IMR-90 (cell line): ENCODE measurements around the gene MDFI. TPM values are rescaled to one million over a fixed set of nuclear protein-coding genes. Genes with fewer than 3 reads are reported as not detected.

Experiments used
- ATAC-seq: fragments of 200-7000 bp; cut with Tn5 transposase; 2 replicates; pipeline ENCODE4 v1.9.1; 2020; ENCODE audit warnings: low read depth, mild to moderate bottlenecking, moderate library complexity
- BruUV-seq: library from RNA; stranded (reverse); fragments of 400-500 nt; replicated peaks from 2 replicates; lab custom pipeline; 2021; lab: Mats Ljungman, UMichigan
- CTCF ChIA-PET: fragments of 300-600 bp; formaldehyde crosslinking; extraction: SDS; loops from one replicate; lab custom pipeline; 2021; ENCODE audit warnings: antibody characterized with exemption; lab: Yijun Ruan, JAX
- POLR2A ChIA-PET: fragments of 300-600 bp; sonication (Branson Sonifier 250); formaldehyde crosslinking; loops from one replicate; lab custom pipeline; 2022; ENCODE audit warnings: antibody characterized with exemption; ENCODE audit not compliant: unreplicated experiment; lab: Charles Lee
- DNase-seq: peaks from one replicate; pipeline ENCODE4 v3.0.0; 2013
- H2AFZ ChIP-seq: replicated peaks from 2 replicates; pipeline ENCODE3; 2013; ENCODE audit warnings: low read length, mild to moderate bottlenecking; ENCODE audit not compliant: poor library complexity
- H2AK5ac ChIP-seq: 2 replicates; pipeline ENCODE4 v1.6.1; 2013; ENCODE audit warnings: low read depth, low read length, inconsistent platforms
- H2AK9ac ChIP-seq: replicated peaks from 2 replicates; pipeline ENCODE3; 2013; ENCODE audit warnings: mild to moderate bottlenecking, low read depth, low read length, moderate library complexity; ENCODE audit not compliant: poor library complexity
- H2BK120ac ChIP-seq: 2 replicates; pipeline ENCODE4 v1.6.1; 2013; ENCODE audit warnings: low read depth, low read length, inconsistent platforms
- H2BK15ac ChIP-seq: 3 replicates; pipeline ENCODE4 v1.6.1; 2013; ENCODE audit warnings: low read depth, low read length, inconsistent platforms
- H2BK20ac ChIP-seq: 2 replicates; pipeline ENCODE4 v1.6.1; 2013; ENCODE audit warnings: low read depth, mild to moderate bottlenecking, inconsistent platforms, low read length, moderate library complexity
- H2BK5ac ChIP-seq: 2 replicates; pipeline ENCODE4 v1.6.1; 2013; ENCODE audit warnings: mild to moderate bottlenecking, low read depth, low read length, inconsistent platforms; ENCODE audit not compliant: poor library complexity, severe bottlenecking
- H3K14ac ChIP-seq: replicated peaks from 2 replicates; pipeline ENCODE4 v1.6.1; 2013; ENCODE audit warnings: low read depth, low read length, inconsistent platforms
- H3K18ac ChIP-seq: 2 replicates; pipeline ENCODE4 v1.6.1; 2013; ENCODE audit warnings: low read depth, low read length, control low read depth
- H3K23ac ChIP-seq: 2 replicates; pipeline ENCODE4 v1.6.1; 2013; ENCODE audit warnings: low read depth, low read length, inconsistent platforms
- H3K27ac ChIP-seq: 2 replicates; pipeline ENCODE4 v1.5.1; 2013; ENCODE audit warnings: mild to moderate bottlenecking, control low read depth, low read length; ENCODE audit not compliant: insufficient read depth
- H3K27me3 ChIP-seq: 2 replicates; pipeline ENCODE4 v1.6.1; 2013; ENCODE audit warnings: low read length; ENCODE audit not compliant: control insufficient read depth, insufficient read depth
- H3K36me3 ChIP-seq: 2 replicates; pipeline ENCODE4 v1.6.1; 2013; ENCODE audit warnings: low read length, mixed read lengths; ENCODE audit not compliant: control insufficient read depth, insufficient read depth
- H3K4ac ChIP-seq: 2 replicates; pipeline ENCODE4 v1.6.1; 2013; ENCODE audit warnings: low read depth, low read length, inconsistent platforms
- H3K4me1 ChIP-seq: 2 replicates; pipeline ENCODE4 v1.6.1; 2013; ENCODE audit warnings: low read length, mixed read lengths; ENCODE audit not compliant: control insufficient read depth, insufficient read depth
- H3K4me2 ChIP-seq: 2 replicates; pipeline ENCODE4 v1.6.1; 2013; ENCODE audit warnings: low read depth, mild to moderate bottlenecking, control low read depth, low read length, moderate library complexity
- H3K4me3 ChIP-seq: 2 replicates; pipeline ENCODE4 v1.5.1; 2013; ENCODE audit warnings: low read depth, mild to moderate bottlenecking, control low read depth, low read length, moderate library complexity; ENCODE audit not compliant: insufficient read depth
- H3K56ac ChIP-seq: 2 replicates; pipeline ENCODE4 v1.6.1; 2013; ENCODE audit warnings: low read length, inconsistent platforms; ENCODE audit not compliant: insufficient read depth; ENCODE audit errors: extremely low read depth
- H3K79me1 ChIP-seq, 2 experiments: 2 replicates each; pipeline ENCODE4 v1.6.1; 2013; ENCODE audit warnings: low read length in 2 of 2, inconsistent platforms in 1 of 2, low read depth in 1 of 2
- H3K9ac ChIP-seq: 2 replicates; pipeline ENCODE4 v1.6.1; 2013; ENCODE audit warnings: low read depth, low read length, control low read depth
- H3K9me1 ChIP-seq: 2 replicates; pipeline ENCODE4 v1.6.1; 2013; ENCODE audit warnings: low read length, inconsistent platforms; ENCODE audit not compliant: insufficient read depth
- H3K9me3 ChIP-seq: 2 replicates; pipeline ENCODE4 v1.6.1; 2013; ENCODE audit warnings: low read length; ENCODE audit not compliant: control insufficient read depth, insufficient read depth
- H4K20me1 ChIP-seq: 2 replicates; pipeline ENCODE4 v1.6.1; 2013; ENCODE audit warnings: low read length, inconsistent platforms; ENCODE audit not compliant: insufficient read depth
- H4K5ac ChIP-seq: 2 replicates; pipeline ENCODE4 v1.6.1; 2013; ENCODE audit warnings: mild to moderate bottlenecking, low read depth, low read length, control low read depth
- H4K8ac ChIP-seq, 2 experiments: 2 replicates each; pipeline ENCODE4 v1.6.1; 2013; ENCODE audit warnings: low read depth in 2 of 2, low read length in 2 of 2, control low read depth in 1 of 2, inconsistent platforms in 1 of 2
- H4K91ac ChIP-seq: 2 replicates; pipeline ENCODE4 v1.6.1; 2013; ENCODE audit warnings: low read depth, low read length, inconsistent platforms; ENCODE audit not compliant: insufficient read depth
- BHLHE40 ChIP-seq: fragments of 150-350 bp; IDR thresholded peaks from 2 replicates; pipeline ENCODE4 v1.6.1; 2016; ENCODE audit warnings: mild to moderate bottlenecking, low read depth, low read length
- CEBPB ChIP-seq: IDR thresholded peaks from 2 replicates; pipeline ENCODE4 v1.6.1; 2012; ENCODE audit warnings: low read depth, low read length, improper control_type of control experiment
- MAFK ChIP-seq: IDR thresholded peaks from 2 replicates; pipeline ENCODE4 v1.6.1; 2012; ENCODE audit warnings: low read depth, low read length, improper control_type of control experiment
- NFE2L2 ChIP-seq: fragments of 150-350 bp; IDR thresholded peaks from 2 replicates; pipeline ENCODE4 v1.6.1; 2016; ENCODE audit warnings: low read depth, mild to moderate bottlenecking, low read length
- POLR2A ChIP-seq: IDR thresholded peaks from 2 replicates; pipeline ENCODE4 v1.6.1; 2012; ENCODE audit warnings: mild to moderate bottlenecking, low read depth, low read length
- RAD21 ChIP-seq: IDR thresholded peaks from 2 replicates; pipeline ENCODE4 v1.6.1; 2012; ENCODE audit warnings: low read length, improper control_type of control experiment
- RCOR1 ChIP-seq: IDR thresholded peaks from 2 replicates; pipeline ENCODE4 v1.6.1; 2012; ENCODE audit warnings: mild to moderate bottlenecking, low read length, improper control_type of control experiment; ENCODE audit not compliant: insufficient replicate concordance
- dilution Hi-C: fragments of 300-500 bp; cut with HindIII; formaldehyde crosslinking; loops from one replicate; pipeline ENCODE4 v1.14.3; 2018; ENCODE audit warnings: low sequenced_read_pairs; ENCODE audit not compliant: unreplicated experiment
- in situ Hi-C: fragments of 300-500 bp; cut with MboI; formaldehyde crosslinking; loops from 3 replicates; pipeline ENCODE4 v1.14.3; 2019; ENCODE audit warnings: low sequenced_read_pairs, inconsistent platforms, mixed read lengths
- intact Hi-C: fragments of 100-400 bp; cut with micrococcal nuclease; formaldehyde crosslinking; loops from 2 replicates; pipeline ENCODE4 v1.10.0; 2022
- polyA plus RNA-seq, 3 experiments: library from polyadenylated mRNA; depleted of rRNA; stranded (reverse); fragments of >200 nt; gene quantifications; 2 replicates each; pipeline ENCODE4 v1.2.3, GENCODE V29; 2012; ENCODE audit warnings: low replicate concordance in 1 of 3
- total RNA-seq: library from RNA; depleted of rRNA; stranded (reverse); fragments of >200 nt; gene quantifications from 2 replicates; pipeline ENCODE4 v1.2.3, GENCODE V29; 2012
- TF ChIP-seq, protein P1 (sequence below): fragments of 150-350 bp; IDR thresholded peaks from 2 replicates; pipeline ENCODE4 v1.6.1; 2016; ENCODE audit warnings: low read depth, mild to moderate bottlenecking, low read length, moderate library complexity, borderline replicate concordance
- TF ChIP-seq, protein P2 (sequence below): fragments of 150-350 bp; IDR thresholded peaks from 2 replicates; pipeline ENCODE4 v1.6.1; 2017; ENCODE audit warnings: mild to moderate bottlenecking, antibody characterized with exemption, low read length, low read depth

Gene MDFI
- total and polyA plus RNA-seq, 2 of the 4 experiments (the other 2 are of a cell fraction) = 0.18 to 0.29 TPM

DNA sequence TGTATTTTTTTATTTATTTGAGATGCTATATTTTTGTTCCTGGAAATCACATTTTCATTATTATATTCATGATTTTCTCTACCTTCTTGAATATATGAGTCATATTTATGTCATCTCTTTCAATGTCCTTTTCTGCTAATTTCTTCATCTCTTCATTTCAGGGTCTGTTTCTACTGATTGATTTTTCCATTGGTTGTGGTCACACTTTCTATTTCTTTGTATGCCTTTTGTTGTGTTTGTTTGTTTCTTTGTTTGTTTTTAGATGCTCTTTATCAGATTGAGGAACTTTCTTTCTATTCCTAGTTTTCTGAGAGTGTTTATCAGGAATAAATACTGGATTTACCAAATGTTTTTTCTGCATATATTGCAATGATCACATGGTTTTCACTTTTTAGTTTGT lies 16.9 kb upstream of the MDFI start:
- H4K8ac ChIP-seq = no peak overlapping the region
- H3K4ac ChIP-seq = no peak overlapping the region
- ATAC-seq = no peak
- no peak overlapping the region for H3K23ac ChIP-seq
- H3K18ac ChIP-seq = no peak overlapping the region
- H2BK120ac ChIP-seq = no peak overlapping the region
- H3K79me1 ChIP-seq = no peaks in the 10 kb centered on the region
- no peak for DNase-seq
- no peak overlapping the region for H3K4me3 ChIP-seq
- no peak overlapping the region for H4K5ac ChIP-seq
- H3K4me2 ChIP-seq = no peak overlapping the region
- H3K9me3 ChIP-seq = peaks cover 10% of the 10 kb centered on the region
- intact Hi-C loops = no loop called here
- no peak overlapping the region for H2AK9ac ChIP-seq
- dilution Hi-C loops = no loop called here
- no peaks in the 10 kb centered on the region for H3K4me1 ChIP-seq
- no peaks in the 10 kb centered on the region for H3K9me1 ChIP-seq
- no peak overlapping the region for H2BK20ac ChIP-seq
- no peak overlapping the region for H2AK5ac ChIP-seq
- no peak overlapping the region for H3K9ac ChIP-seq
- H3K14ac ChIP-seq = no peak overlapping the region
- CTCF ChIA-PET = no interaction called here
- no peak overlapping the region for H2BK5ac ChIP-seq
- peaks cover 18% of the 10 kb centered on the region for H3K27me3 ChIP-seq
- POLR2A ChIA-PET = no interaction called here
- H3K27ac ChIP-seq = no peak overlapping the region
- no peak overlapping the region for H3K56ac ChIP-seq
- H2AFZ ChIP-seq = no peak overlapping the region
- no peak overlapping the region for H4K91ac ChIP-seq
- no peaks in the 10 kb centered on the region for H3K36me3 ChIP-seq
- no peak for TF ChIP-seq RAD21
- no peak for TF ChIP-seq RCOR1
- TF ChIP-seq, protein P1, sequence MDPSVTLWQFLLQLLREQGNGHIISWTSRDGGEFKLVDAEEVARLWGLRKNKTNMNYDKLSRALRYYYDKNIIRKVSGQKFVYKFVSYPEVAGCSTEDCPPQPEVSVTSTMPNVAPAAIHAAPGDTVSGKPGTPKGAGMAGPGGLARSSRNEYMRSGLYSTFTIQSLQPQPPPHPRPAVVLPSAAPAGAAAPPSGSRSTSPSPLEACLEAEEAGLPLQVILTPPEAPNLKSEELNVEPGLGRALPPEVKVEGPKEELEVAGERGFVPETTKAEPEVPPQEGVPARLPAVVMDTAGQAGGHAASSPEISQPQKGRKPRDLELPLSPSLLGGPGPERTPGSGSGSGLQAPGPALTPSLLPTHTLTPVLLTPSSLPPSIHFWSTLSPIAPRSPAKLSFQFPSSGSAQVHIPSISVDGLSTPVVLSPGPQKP = no peak
- TF ChIP-seq MAFK = no peak
- no peak for TF ChIP-seq NFE2L2
- TF ChIP-seq POLR2A = no peak
- TF ChIP-seq CEBPB = no peak
- no peak for TF ChIP-seq BHLHE40
- TF ChIP-seq, protein P2, sequence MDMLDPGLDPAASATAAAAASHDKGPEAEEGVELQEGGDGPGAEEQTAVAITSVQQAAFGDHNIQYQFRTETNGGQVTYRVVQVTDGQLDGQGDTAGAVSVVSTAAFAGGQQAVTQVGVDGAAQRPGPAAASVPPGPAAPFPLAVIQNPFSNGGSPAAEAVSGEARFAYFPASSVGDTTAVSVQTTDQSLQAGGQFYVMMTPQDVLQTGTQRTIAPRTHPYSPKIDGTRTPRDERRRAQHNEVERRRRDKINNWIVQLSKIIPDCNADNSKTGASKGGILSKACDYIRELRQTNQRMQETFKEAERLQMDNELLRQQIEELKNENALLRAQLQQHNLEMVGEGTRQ = no peak
- H2BK15ac ChIP-seq = no peak overlapping the region
- no TSS peak for BruUV-seq
- in situ Hi-C loops = no loop called here
- no peaks in the 10 kb centered on the region for H4K20me1 ChIP-seq
